ENCODE results near the gene TFCP2L1. TPM values are rescaled to one million over a fixed set of nuclear protein-coding genes. Genes with fewer than 3 reads are reported as not detected.
A peak's percentile ranks its signal among the peaks of the same experiment; 100 is the strongest.

The TFCP2L1 gene
- total RNA-seq, 1 donor from 2014 or later: 15.7 TPM

DNA sequence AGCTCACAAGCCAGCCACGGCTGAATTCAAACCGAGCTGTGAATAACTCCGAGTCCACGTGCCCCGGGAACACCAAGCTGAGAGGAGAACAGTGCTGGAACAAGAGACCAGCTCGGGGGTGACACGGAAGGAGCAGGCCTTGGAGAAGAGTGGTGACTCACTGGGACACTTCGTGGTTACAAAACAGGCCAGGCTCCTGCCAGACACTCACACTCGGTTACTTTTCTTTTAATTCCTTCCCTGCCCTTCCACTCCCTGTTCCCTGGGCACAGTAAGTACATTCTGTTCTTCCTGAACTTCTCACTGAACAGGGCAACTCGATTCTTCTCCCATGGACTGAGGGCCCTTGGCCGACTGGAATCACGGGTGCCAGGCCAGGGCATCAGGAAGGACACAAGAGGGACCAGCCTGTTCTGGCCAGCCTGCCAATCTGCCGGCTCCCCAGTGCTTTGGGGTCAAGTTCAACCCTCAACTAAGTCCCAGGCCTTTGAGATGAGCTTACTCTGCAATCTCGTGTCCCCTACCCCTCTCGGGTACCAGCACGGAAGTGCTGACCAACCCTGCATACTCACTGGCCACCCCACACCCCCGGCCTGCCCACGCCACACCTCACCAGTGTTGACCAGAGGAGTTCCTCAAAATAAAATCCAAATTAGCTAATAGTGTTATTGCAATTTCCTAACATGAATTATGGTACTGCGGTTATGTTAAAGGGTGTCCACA is 87.5 kb downstream of the TFCP2L1 start:
- DNase-seq (ENCODE audit: low spot score): peak; percentile 80

DNA sequence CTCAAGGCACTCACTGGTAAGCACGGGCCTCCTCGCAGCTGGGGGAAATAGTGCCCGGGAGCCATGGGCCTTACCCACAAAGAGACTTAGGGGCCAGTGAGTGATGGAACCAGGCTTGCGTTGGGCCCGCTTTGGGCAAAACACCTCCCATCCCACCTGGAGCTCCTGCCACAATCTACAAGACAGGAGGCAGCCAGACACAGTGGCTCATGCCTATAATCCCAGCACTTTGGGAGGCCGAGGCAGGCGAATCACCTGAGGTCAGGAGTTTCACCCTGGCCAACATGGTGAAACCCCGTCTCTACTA is 88.2 kb downstream of the TFCP2L1 start:
- no peak for DNase-seq (ENCODE audit: low spot score)

DNA sequence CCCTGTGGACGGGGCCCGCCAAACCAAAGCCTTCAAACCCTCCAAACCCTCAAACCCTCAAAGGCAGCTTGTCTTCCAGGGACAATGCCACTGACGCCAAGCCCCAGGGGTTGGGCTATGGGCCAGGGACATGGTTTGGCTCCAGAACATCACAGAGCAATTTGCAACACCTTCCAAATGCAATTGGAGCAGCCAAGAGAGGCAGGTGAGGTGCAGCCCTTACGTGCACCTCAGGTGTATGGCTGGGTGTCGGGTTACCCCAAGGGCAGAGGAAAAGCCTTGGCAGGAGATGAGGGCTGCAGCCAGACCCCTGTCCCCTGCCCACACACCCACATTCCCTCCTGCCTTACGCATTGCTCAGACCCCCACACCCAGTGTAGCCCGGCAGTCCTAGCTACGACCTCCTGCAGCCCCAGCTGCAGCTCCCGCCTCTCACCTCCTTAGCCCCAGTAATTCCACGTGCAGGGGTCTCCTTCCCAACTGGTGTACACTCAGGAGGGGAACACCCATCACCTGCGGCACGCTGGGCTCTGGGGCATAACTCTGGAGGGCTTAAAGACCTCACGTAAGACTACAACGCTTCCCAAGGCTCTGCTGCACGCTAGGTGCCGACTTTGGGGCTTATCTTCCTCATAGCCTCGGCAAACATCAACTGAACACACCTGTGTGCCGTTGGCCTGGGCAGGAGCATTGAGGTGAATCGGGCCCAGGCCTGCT is 88.7 kb downstream of the TFCP2L1 start:
- no peak for DNase-seq (ENCODE audit: low spot score)

DNA sequence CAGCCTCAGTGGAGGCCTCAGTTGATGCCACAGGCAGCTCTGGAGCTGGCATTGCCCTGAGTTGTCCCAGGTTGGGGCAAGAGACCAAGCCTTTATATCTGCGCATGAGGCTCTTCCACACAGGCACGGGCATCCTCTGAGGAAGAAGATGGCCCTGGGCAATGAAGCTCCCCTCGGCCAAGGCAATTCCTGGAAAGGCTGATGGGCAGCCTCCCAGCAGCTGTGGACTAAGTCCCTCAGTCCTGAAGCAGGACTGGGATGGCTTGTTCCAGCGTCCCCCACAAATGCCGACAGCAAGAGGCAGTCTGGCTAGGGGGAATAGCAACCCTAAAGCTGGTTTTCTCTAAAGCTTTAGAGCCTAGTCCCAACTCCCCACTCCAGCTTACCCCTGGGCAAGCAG is 90.0 kb downstream of the TFCP2L1 start:
- DNase-seq (ENCODE audit: low spot score): no peak

DNA sequence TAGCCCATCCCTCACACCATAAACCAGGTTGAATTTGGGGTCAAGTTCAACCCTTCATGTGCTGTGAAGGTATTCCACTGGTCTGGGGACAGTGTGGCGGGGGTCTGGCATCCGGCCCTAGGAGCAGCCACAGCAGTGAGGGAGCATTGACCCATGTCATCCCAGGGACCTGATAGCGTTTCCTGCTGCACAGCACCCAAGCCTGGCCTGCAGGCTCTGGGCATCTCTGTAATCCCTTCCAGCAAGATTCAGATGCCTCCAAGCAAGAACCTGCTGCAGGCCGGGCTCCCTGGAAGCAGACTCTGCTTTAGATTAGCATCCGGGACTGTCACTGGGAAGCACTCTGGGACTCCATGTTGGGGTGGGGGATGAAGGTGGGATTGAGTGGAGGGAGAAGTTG is 90.4 kb downstream of the TFCP2L1 start:
- DNase-seq (ENCODE audit: low spot score): no peak

DNA sequence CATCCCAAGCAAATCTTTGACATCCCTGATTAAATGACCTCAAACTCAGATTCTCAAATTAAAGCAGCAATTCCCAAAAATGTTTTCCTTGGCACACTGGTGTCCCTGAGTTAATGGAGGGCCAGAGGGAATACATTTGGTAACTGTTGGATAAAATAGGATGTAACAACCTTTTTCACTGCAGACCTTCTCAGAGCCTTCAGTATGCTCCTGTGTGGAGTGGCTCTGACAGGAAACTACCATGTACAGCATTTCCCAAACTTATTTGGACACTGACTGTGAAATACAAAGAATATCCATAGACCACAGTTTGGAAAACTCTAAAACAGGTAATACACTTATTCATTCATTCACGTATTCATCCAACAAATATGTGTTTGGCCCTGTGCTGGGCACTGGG is 91.8 kb downstream of the TFCP2L1 start:
- no peak for DNase-seq (ENCODE audit: low spot score)

DNA sequence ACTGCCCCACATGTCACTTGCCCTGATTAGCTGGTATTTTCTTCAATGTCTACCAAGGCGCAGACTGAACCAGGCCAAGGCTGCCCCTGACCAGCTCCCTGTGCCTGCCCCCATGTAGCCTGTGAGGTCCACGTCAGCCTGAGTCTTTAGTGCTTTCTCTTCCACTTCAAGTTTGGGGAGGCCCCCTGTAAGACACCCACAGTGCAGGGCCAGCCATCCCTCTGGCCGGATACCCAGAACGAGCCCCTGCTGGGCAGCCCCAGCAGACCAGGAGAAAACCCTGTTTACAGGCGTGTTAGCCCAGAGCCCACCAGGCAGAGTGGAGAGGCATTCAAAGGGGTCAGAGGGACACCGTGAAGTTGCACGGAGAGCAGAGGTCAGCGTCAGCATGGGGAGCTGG is 92.4 kb downstream of the TFCP2L1 start:
- DNase-seq (ENCODE audit: low spot score): no peak

DNA sequence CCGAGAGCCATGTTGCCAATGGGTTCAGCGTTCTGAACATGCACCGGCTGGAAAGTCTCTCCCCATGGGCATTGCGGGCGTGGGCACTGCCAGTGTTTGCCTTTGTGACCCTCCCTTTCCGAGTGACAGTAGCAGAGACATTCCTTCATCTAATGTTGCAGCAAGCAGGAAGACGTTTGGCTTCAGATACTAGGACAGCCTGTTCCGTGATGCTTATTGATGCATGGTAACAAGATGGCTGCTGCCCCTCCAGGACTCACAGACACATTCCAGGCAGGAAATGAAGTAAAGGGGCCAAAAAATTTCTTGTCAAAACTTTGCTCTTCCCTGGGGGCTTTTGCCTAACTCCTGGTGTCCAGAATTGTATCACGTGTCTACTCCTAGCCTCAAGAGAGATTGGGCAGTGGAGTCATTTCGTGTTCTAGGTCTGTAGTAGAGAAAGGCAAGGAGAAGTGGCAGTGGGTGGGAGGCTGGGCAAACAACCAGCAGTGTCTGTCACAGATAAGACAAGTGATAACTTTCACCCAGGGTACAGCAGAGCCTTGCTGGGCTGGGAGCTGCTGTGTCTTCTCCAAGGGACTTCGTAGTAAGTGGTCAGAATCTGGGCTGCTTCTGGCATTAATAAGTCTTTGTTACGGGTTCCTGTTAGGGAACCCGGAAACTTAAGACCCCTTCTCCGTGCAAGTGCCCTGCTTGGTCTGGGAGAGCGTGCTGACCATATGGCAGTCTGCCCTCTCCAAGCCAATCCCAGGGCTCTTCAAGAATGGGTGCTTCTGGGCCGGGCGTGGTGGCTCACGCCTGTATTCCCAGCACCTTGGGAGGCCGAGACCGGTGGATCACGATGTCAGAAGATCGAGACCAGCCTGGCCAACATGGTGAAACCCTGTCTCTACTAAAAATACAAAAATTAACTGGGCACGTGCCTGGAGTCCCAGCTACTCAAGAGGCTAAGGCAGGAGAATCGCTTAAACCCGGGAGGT is 93.5 kb downstream of the TFCP2L1 start:
- DNase-seq (ENCODE audit: low spot score): no peak

DNA sequence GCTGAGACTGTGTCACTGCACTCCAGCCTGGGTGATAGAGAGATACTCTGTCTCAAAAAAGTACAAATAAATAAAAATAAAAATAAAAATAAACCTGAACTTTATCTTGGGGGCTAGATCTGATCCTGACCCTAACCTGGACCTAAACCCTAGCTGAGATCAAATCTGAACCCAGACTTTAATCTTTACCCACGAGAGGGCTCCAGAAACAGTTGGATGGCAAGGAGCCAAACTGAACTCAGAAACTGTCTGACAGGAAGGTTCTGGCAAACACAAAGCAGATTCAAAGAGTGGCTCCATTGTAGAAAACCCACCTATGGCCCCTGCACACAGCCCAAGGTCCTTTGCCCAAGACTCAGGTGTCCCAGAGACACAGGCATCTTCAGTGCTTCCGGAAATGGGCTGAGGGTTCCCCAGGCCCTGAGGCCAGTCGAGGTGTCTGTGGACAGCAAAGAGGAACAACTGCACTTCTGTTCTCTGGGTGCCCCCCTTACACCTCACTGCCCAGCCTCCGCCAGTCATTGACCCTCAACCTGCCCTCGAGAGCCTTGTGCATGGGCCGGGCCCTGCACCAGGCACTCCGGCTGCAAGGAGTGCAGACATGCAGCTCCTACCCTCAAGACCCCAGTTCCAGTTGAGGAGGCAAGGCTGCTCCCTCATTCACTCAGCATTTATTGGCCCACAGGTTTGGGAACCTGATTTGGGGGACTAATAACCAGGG is 95.2 kb downstream of the TFCP2L1 start:
- no peak for DNase-seq (ENCODE audit: low spot score)

DNA sequence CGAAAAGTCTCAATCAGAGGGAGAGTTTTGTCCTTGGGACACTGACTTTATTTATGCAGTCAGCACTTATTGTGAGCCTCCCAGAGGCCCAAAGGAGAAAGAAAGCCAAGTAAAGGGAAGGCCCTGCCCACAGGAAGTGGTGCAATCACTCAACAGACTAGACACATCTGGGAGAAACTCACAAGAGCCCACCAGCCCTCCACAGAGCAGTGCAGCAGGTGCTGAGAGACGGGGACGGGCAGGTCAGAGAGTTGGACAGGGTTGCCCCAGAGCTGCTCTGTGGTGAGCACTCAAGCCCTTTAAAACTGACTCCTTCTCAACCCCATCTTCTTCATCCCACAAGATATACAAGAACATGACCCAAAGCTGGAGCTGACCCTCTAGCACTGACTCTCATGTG is 96.0 kb downstream of the TFCP2L1 start:
- DNase-seq (ENCODE audit: low spot score): no peak

DNA sequence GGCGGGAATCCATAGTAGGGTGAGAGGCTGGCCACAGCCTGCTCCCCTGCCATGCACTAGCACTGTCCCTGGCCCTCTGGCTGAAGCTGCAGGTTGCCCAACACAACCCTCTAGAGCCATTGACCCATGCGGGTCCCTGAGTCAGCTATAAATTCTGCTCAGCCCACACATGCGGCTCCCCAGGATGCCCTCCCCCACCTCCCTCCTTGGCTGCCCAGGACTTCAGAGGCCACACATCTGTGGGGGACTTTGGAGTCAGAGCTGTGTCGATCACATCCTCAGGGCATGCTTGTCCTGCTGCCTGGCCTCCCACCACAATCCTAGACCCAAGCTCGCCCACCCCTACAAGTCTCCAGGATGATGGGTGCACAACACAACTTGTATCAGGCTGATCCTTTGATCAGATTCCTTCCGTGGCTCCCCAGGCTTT is 97.0 kb downstream of the TFCP2L1 start:
- DNase-seq (ENCODE audit: low spot score): no peak

DNA sequence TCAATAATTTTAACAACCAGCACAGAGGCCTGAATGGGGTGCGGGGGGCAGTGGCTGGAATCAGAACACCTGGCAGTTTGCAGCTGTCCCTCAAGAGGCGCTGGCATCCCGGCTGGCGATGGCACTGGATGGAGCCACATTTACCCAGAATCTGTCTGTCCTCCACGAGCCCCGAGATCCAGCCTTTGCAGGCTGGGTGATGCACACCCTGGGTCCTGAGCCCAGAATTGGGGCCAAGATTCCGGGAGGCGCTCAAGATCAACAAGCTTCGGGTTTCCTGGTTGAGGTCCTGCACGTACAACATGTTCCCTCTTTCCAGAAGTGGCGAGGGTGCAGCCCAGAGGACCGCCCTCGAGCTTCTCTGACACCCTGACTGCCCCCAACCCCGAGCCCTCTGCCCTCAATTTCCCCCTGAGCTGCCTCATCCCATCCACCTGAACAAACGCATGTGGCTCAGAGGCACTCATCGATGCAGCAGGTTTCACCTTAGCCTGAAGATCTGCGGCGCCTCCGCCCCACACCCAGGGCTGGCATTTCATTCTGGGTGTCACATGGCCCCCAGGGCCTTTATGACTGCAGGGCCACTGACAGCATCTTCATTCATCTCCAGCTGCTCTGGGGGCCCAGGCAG is 97.5 kb downstream of the TFCP2L1 start:
- DNase-seq (ENCODE audit: low spot score): no peak

DNA sequence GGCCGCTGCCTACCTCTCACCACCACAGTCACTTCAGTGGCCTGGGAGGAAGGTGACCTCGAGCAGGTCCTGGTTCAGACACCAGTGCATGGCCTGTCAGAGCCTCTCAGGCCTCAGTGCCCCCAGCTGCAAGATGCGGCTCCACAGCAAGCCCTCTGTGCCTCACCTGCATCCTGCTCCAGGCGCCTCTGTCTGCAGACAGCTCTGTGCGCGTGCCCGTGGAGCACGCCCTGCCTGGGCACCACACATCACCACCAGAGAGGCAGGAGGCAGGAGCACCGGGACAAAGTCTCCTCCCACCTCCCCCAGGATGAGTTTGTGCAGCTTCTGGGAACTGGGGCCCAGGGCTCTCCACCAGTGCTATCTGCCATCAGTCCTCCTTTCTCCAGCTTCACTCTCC is 98.7 kb downstream of the TFCP2L1 start:
- no peak for DNase-seq (ENCODE audit: low spot score)

DNA sequence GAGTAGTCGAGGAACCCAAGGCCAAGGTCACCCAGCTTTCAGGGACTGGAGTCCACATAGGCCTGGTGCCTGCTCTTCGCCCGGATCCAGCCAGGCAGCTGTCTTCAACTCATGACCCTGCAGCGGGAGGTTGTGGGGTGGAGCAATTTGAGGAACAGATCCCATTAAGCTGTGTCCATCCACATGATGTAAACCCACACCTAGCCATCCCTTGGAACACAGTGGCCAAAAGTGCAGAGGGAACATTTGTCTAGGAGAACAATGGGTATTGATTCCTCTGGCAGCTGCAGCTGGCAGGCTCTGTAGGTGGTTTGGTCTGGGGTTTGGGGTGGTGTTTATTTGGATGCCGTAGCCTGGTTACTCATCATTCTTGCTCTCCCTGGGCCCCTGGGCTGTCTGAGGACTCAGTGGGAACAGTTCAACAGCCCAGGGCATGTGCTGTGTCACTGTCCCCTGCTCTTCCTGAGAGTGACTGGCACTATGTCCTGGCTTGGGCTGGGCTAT is 99.4 kb downstream of the TFCP2L1 start:
- no peak for DNase-seq (ENCODE audit: low spot score)

DNA sequence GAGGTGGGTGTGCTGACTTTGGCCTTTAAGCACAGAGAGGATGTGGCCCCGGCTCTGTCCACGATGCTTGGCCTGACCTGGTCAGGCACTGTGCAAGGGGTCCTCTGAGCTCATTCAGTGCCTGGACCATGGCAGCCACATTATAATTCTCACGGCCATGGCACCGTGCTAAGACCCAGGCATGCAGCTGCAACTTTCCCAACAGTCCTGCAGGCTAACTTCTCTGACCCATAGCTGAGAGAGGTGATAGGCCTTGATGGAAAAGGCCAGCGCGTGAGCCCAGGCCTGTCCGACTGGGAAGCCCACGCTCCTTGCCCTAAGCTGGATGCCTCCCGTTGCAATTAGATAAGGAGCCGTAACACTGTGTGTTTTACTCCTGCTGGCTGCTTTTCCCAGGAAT is 99.9 kb downstream of the TFCP2L1 start:
- no peak for DNase-seq (ENCODE audit: low spot score)

DNA sequence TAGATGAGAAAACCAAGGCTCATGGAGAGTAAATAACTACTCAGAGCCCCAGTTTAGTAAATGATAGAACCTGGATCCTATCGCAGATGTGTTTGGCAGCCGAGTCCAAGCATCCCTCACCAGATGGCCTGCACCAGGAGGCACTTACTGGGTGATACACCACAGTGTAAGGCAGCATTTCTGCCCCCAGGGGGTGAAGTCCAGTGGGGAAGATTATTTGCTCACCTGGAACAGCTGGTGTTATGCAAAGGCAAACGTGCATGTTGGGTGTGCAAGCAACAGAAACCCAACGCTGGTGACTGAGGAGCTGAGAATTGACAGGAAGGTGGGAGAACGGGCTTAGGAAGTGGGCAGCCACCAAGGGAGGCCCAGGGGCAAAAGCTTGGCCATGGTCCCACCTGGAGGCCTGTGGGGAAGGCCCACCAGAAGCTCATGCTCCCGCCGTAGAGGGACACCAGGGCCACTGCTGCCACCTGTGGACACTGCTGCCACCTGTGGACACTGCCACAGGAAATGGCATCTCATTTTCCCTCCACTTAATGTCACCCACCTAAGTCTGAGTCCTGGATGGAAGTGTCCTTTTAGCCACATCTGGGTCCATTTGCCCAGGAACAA is 100.6 kb downstream of the TFCP2L1 start:
- DNase-seq (ENCODE audit: low spot score): no peak

DNA sequence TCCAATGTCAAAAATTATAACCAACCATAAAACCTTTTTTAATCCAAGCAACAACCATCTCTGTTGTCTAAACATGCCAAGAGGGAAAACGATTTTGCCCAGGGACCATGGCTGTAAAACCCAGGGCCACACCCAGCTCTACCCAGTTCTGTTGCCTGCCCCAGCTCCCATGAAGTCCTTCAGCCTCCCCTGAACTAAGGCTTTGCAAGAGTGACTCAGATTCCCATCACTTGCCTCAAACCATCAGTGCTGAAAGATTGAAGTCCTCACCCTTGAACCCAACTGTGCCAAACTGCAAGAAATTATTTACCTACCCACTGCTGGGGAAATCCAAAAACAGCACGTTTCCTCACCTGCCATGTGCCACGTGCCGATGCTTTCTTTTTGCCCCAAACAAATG is 102.5 kb downstream of the TFCP2L1 start:
- no peak for DNase-seq (ENCODE audit: low spot score)

DNA sequence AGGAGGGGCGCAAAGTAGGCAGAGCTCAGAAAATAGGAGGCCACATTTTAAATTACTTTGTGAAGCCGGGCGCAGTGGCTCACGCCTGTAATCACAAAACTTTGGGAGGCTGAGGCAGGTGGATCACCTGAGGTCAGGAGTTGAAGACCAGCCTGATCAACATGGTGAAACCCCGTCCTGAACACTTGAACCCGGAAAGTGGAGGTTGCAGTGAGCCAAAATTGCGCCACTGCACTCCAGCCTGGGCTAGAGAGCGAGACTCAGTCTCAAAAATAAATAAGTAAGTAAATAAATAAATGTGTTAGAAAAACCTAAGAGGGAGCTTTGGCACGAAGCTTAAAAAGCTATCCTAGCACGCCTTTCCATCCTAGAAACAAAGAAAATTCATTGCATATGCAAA is 105.5 kb downstream of the TFCP2L1 start:
- no peak for DNase-seq (ENCODE audit: low spot score)

DNA sequence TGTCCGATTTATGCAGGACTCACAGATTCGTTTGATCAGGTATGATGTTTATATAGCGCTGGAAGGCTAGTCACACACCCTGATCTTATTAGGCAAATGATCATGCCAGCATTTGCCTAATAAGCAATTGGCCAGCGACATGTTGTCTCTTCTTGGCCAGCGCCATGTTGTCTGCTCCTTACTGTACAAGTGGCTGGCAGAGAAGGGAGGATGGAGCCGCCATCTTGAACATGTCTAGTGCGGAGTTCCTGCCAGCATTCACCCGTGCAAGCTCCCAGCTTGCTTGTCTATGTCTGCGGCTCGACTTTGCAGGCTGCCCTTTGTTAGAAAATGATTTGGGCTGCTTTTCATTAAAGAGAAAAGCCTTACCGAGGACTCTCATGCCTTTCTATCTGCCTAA is 106.3 kb downstream of the TFCP2L1 start:
- no peak for DNase-seq (ENCODE audit: low spot score)

DNA sequence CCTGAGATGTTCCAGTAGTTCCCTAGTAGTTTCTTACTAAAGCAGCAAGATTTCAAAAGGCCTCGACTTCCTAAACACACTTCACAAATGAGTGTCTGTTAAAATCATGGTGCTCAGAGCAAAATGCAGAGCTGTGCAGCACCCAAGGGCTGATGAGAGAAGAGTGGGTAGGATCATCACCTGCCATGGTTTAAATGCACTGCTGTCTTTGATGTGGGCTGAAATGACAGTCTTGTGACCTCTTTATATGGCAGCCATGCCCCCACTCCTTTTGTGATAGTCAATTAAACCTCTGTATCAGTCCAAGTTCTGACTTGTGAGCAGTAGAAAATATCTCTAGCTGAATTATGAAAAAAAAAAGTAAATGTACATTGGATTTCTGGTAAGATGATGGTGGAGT is 107.1 kb downstream of the TFCP2L1 start:
- no peak for DNase-seq (ENCODE audit: low spot score)

DNA sequence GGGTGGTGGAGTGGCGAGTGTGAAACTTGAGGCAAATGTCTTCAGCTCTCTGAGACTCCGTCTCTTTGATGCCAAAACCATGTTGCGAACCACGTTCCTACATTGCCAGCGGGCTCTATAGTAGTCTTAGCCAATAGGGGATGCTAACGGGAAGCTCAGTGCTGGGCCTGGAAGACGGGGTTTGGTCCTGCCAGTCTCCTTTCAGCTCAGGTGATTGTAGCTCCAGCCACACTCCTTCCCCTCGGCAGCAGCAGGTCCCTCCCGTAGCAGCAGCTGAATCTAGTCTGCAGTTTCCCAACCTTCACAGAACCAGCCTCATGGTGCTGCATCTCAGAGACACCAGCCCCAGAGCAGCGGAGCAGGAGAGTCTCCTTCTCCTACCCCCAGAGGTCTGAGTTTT is 109.7 kb downstream of the TFCP2L1 start:
- DNase-seq (ENCODE audit: low spot score): no peak

All from ureter (tissue), 1 donor.